Measurements from ENCODE around the gene PRSS23. TPM values are rescaled to one million over a fixed set of nuclear protein-coding genes. Genes with fewer than 3 reads are reported as not detected.

PRSS23 gene
- total RNA-seq, 1 donor from 2014 or later = 178 TPM

- DNase-seq (ENCODE audit: low spot score) = no peak
Observed at GRCh38 chr11:86790867-86791849, 9.2 kb upstream of the PRSS23 start.

GRCh38 chr11:86792150-86792549 is 8.2 kb upstream of the PRSS23 start:
- DNase-seq (ENCODE audit: low spot score) = no peak

- DNase-seq (ENCODE audit: low spot score) = no peak
Observed at GRCh38 chr11:86793307-86793706, 7.0 kb upstream of the PRSS23 start.

- DNase-seq (ENCODE audit: low spot score) = no peak
Observed at GRCh38 chr11:86795511-86795910, 4.8 kb upstream of the PRSS23 start.

GRCh38 chr11:86795949-86796348 is 4.4 kb upstream of the PRSS23 start:
- DNase-seq (ENCODE audit: low spot score) = no peak

- no peak for DNase-seq (ENCODE audit: low spot score)
Observed at GRCh38 chr11:86797133-86797532, 3.2 kb upstream of the PRSS23 start.

- no peak for DNase-seq (ENCODE audit: low spot score)
Observed at GRCh38 chr11:86798988-86799387, 1.4 kb upstream of the PRSS23 start.

- DNase-seq (ENCODE audit: low spot score) = no peak
Observed at GRCh38 chr11:86799680-86800075, 664 bp upstream of the PRSS23 start.

GRCh38 chr11:86800960-86801272 is 574 bp downstream of the PRSS23 start:
- DNase-seq (ENCODE audit: low spot score) = no peak

- no peak for DNase-seq (ENCODE audit: low spot score)
Observed at GRCh38 chr11:86801364-86801763, 1.0 kb downstream of the PRSS23 start.

GRCh38 chr11:86802146-86802545 is 1.8 kb downstream of the PRSS23 start:
- DNase-seq (ENCODE audit: low spot score) = no peak

GRCh38 chr11:86802601-86803051 is 2.3 kb downstream of the PRSS23 start:
- peak; percentile 37 for DNase-seq (ENCODE audit: low spot score)

- DNase-seq (ENCODE audit: low spot score) = no peak
Observed at GRCh38 chr11:86803136-86804045, 3.0 kb downstream of the PRSS23 start.

GRCh38 chr11:86804951-86805350 is 4.6 kb downstream of the PRSS23 start:
- no peak for DNase-seq (ENCODE audit: low spot score)

GRCh38 chr11:86805873-86806310 is 5.5 kb downstream of the PRSS23 start:
- no peak for DNase-seq (ENCODE audit: low spot score)

- DNase-seq (ENCODE audit: low spot score) = no peak
Observed at GRCh38 chr11:86806903-86807302, 6.6 kb downstream of the PRSS23 start.

- no peak for DNase-seq (ENCODE audit: low spot score)
Observed at GRCh38 chr11:86807360-86807759, 7.0 kb downstream of the PRSS23 start.

GRCh38 chr11:86809561-86809960 is 9.2 kb downstream of the PRSS23 start:
- no peak for DNase-seq (ENCODE audit: low spot score)

GRCh38 chr11:86810288-86810687 is 9.9 kb downstream of the PRSS23 start:
- DNase-seq (ENCODE audit: low spot score) = no peak

GRCh38 chr11:86811637-86812321 is 11.4 kb downstream of the PRSS23 start:
- DNase-seq (ENCODE audit: low spot score) = peak; percentile 67

GRCh38 chr11:86812322-86812670 is 12.0 kb downstream of the PRSS23 start:
- no peak for DNase-seq (ENCODE audit: low spot score)

GRCh38 chr11:86812981-86813380 is 12.6 kb downstream of the PRSS23 start:
- DNase-seq (ENCODE audit: low spot score) = no peak
